Lower leg skin (tissue), 3 donors: Measurements from ENCODE around the gene SRP68.

Experiments used
- POLR2A ChIP-seq, 2 donors: fragments of 450-650 bp; IDR thresholded peaks; one replicate each; pipeline ENCODE4 v1.6.1; 2016 to 2017; ENCODE audit warnings: antibody characterized with exemption in 2 of 2, mild to moderate bottlenecking in 1 of 2, moderate library complexity in 1 of 2
- TF ChIP-seq, protein P1 (sequence below), 3 donors: fragments of 450-650 bp; IDR thresholded peaks; one replicate each; pipeline ENCODE4 v1.5.1; 2016; ENCODE audit warnings: antibody characterized with exemption in 3 of 3, mild to moderate bottlenecking in 3 of 3, moderate library complexity in 2 of 3

DNA sequence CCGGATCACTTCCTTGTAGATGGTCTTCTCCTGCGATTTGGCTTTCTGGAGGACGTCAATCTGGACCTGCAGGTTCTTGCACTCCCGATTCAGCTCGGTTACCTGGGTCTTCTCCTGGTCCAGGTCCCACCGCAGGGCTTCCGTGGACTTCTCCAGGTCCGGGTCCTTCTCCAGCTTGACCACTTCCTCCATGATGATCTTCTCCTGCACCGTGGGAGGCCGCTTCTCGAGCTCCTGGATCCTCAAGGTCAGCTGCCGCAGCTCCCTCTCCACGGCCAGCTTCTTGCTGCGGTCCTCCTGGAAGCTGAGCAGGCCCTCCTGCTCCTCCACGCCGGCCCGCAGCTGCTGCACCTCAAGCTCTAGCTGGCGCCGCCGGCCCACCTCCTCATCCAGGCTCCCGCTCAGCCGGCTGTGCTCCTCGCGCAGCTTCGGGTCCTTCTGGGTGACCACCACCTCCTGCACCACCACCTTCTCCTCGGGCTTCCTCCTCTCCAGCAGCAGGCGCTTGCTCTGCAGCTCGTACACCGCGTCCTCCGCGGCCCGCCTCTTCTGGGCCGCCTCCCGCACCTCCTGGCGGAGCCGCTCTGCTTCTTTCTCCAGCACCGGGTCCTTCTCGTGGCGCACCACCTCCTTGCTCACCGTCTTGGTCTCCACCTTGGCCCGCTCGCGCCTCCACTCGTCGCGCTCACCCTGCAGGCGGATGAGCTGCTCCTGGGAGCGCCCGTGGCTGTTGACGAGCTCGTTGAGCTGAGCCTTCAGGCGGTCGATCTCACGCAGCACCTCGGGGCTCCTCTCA lies 63.5 kb downstream of the SRP68 start:
- TF ChIP-seq POLR2A (IDR thresholded peaks at IDR 0.05), result no peak
- TF ChIP-seq, protein P1, sequence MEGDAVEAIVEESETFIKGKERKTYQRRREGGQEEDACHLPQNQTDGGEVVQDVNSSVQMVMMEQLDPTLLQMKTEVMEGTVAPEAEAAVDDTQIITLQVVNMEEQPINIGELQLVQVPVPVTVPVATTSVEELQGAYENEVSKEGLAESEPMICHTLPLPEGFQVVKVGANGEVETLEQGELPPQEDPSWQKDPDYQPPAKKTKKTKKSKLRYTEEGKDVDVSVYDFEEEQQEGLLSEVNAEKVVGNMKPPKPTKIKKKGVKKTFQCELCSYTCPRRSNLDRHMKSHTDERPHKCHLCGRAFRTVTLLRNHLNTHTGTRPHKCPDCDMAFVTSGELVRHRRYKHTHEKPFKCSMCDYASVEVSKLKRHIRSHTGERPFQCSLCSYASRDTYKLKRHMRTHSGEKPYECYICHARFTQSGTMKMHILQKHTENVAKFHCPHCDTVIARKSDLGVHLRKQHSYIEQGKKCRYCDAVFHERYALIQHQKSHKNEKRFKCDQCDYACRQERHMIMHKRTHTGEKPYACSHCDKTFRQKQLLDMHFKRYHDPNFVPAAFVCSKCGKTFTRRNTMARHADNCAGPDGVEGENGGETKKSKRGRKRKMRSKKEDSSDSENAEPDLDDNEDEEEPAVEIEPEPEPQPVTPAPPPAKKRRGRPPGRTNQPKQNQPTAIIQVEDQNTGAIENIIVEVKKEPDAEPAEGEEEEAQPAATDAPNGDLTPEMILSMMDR (IDR thresholded peaks at IDR 0.05), result no peak
